ENCODE data around the gene CCDC89. TPM values are rescaled to one million over a fixed set of nuclear protein-coding genes. Genes with fewer than 3 reads are reported as not detected.
"Not testable (repeated sequence)": the region's sequence is repeated elsewhere in the genome, so short reads cannot be mapped to it uniquely, and the experiment has no call there.

The CCDC89 gene
- total RNA-seq, 4 donors from 2014 or later = 0.77 to 14.0 (median 4.4) TPM; not detected in 1

GRCh38 chr11:85656777-85657176 is 29.2 kb downstream of the CCDC89 start:
- H3K4me1 ChIP-seq = peaks cover 0 to 16% of the 10 kb centered on the region in 2 donors
- no peaks in the 10 kb centered on the region for H3K9me3 ChIP-seq
- DNase-seq = no peak
- TF ChIP-seq POLR2A (IDR thresholded peaks at IDR 0.05) (no peak), CTCF (IDR thresholded peaks at IDR 0.05) (no peak)
- H3K4me3 ChIP-seq = no peak overlapping the region
- H3K36me3 ChIP-seq = no peaks in the 10 kb centered on the region
- intact Hi-C loops (cut with DNase I; ENCODE audit: low total_unique reads) = no loop called here
- H3K27me3 ChIP-seq = no peaks in the 10 kb centered on the region
- no peak overlapping the region for H3K27ac ChIP-seq

- H3K36me3 ChIP-seq; H3K9me3 ChIP-seq; H3K27me3 ChIP-seq; H3K27ac ChIP-seq; DNase-seq; intact Hi-C loops (cut with DNase I; ENCODE audit: low total_unique reads); H3K4me3 ChIP-seq; H3K4me1 ChIP-seq: not testable (repeated sequence)
These were observed 31.7 kb downstream of the CCDC89 start for GRCh38 chr11:85654343-85654742.

GRCh38 chr11:85652786-85653447 is 33.1 kb downstream of the CCDC89 start:
- Histone ChIP-seq H3K27me3 (no peaks in the 10 kb centered on the region), H3K36me3 (no peaks in the 10 kb centered on the region), H3K9me3 (no peaks in the 10 kb centered on the region), H3K4me1 (peaks cover 0 to 4% of the 10 kb centered on the region in 2 donors), H3K4me3 (no peak overlapping the region), H3K27ac (no peak overlapping the region)
- no peak for TF ChIP-seq CTCF (IDR thresholded peaks at IDR 0.05)
- TF ChIP-seq POLR2A (IDR thresholded peaks at IDR 0.05) = no peak
- DNase-seq = no peak
- intact Hi-C loops (cut with DNase I; ENCODE audit: low total_unique reads) = no loop called here

GRCh38 chr11:85651118-85651517 is 34.9 kb downstream of the CCDC89 start:
- H3K9me3 ChIP-seq = no peaks in the 10 kb centered on the region
- no peak for TF ChIP-seq CTCF (IDR thresholded peaks at IDR 0.05)
- no peak for TF ChIP-seq POLR2A (IDR thresholded peaks at IDR 0.05)
- H3K27ac ChIP-seq = no peak overlapping the region

GRCh38 chr11:85647604-85648299 is 38.2 kb downstream of the CCDC89 start, which contains the start of gene TMEM126A:
Gene TMEM126A (plus strand): TSS chr11:85647967. CDS start chr11:85650256, 2,289 bp downstream.
- Histone ChIP-seq H3K4me3 (peak within 1 kb of the TSS; percentile 63 to 74), H3K36me3 (no peaks in the 10 kb centered on the region), H3K27ac (peak within 1 kb of the TSS; percentile 79 to 85), H3K4me1 (peaks cover 0 to 3% of the 10 kb centered on the region in 2 donors), H3K9me3 (no peaks in the 10 kb centered on the region), H3K27me3 (no peaks in the 10 kb centered on the region)
- DNase-seq = peak; percentile 82 to 86
- TF ChIP-seq POLR2A (IDR thresholded peaks at IDR 0.05) (peak; percentile 54 to 62), CTCF (IDR thresholded peaks at IDR 0.05) (no peak)
- intact Hi-C loops (cut with DNase I; ENCODE audit: low total_unique reads) = no loop called here

More at GRCh38 chr11:85651118-85651517, 34.9 kb downstream of the CCDC89 start:
- H3K4me1 ChIP-seq = peaks cover 0 to 3% of the 10 kb centered on the region in 2 donors
- H3K4me3 ChIP-seq = no peak overlapping the region
- DNase-seq = no peak
- intact Hi-C loops (cut with DNase I; ENCODE audit: low total_unique reads) = no loop called here
- H3K36me3 ChIP-seq = no peaks in the 10 kb centered on the region
- no peaks in the 10 kb centered on the region for H3K27me3 ChIP-seq

Data from uterus (tissue), 4 donors.